ENCODE results near the gene KRT73.

Gene KRT73

GRCh38 chr12:52633383-52633782 is 15.0 kb upstream of the KRT73 start:
- no peak for TF ChIP-seq CTCF (IDR thresholded peaks at IDR 0.05; ENCODE audit: low read depth, low read length, missing control alignments)
- no peak for DNase-seq (ENCODE audit: low read depth)
- H3K4me3 ChIP-seq (ENCODE audit: low read depth, low read length), result no peak overlapping the region

GRCh38 chr12:52632656-52633055 is 14.3 kb upstream of the KRT73 start:
- no peak for DNase-seq (ENCODE audit: low read depth)
- TF ChIP-seq CTCF (IDR thresholded peaks at IDR 0.05; ENCODE audit: low read depth, low read length, missing control alignments), result no peak
- no peak overlapping the region for H3K4me3 ChIP-seq (ENCODE audit: low read depth, low read length)

GRCh38 chr12:52631676-52632459 is 13.5 kb upstream of the KRT73 start:
- no peak for DNase-seq (ENCODE audit: low read depth)
- no peak overlapping the region for H3K4me3 ChIP-seq (ENCODE audit: low read depth, low read length)
- TF ChIP-seq CTCF (IDR thresholded peaks at IDR 0.05; ENCODE audit: low read depth, low read length, missing control alignments), result no peak

GRCh38 chr12:52631264-52631663 is 12.9 kb upstream of the KRT73 start:
- no peak for TF ChIP-seq CTCF (IDR thresholded peaks at IDR 0.05; ENCODE audit: low read depth, low read length, missing control alignments)
- DNase-seq (ENCODE audit: low read depth), result no peak
- no peak overlapping the region for H3K4me3 ChIP-seq (ENCODE audit: low read depth, low read length)

- no peak for DNase-seq (ENCODE audit: low read depth)
- H3K4me3 ChIP-seq (ENCODE audit: low read depth, low read length), result no peak overlapping the region
- TF ChIP-seq CTCF (IDR thresholded peaks at IDR 0.05; ENCODE audit: low read depth, low read length, missing control alignments), result no peak
Observed at GRCh38 chr12:52630599-52631200, 12.3 kb upstream of the KRT73 start.

- no peak for DNase-seq (ENCODE audit: low read depth)
- no peak overlapping the region for H3K4me3 ChIP-seq (ENCODE audit: low read depth, low read length)
- no peak for TF ChIP-seq CTCF (IDR thresholded peaks at IDR 0.05; ENCODE audit: low read depth, low read length, missing control alignments)
Observed at GRCh38 chr12:52630008-52630500, 11.7 kb upstream of the KRT73 start.
